Measurements from ENCODE around the gene MFN2.

GRCh38 chr1:11940260-11940921 is 39.9 kb upstream of the MFN2 start:
- no peak for TF ChIP-seq CTCF (IDR thresholded peaks at IDR 0.05)
- TF ChIP-seq SIN3A (IDR thresholded peaks at IDR 0.05; ENCODE audit: borderline replicate concordance, insufficient read depth, low read depth, low read length), result no peak
